ENCODE data around the gene LCA5. TPM values are rescaled to one million over a fixed set of nuclear protein-coding genes. Genes with fewer than 3 reads are reported as not detected.

LCA5 gene
- polyA plus RNA-seq, 3 donors from 2014 or later = not detected

- no peaks in the 10 kb centered on the region for H3K4me1 Mint-ChIP-seq
- DNase-seq = no peak
- H3K27me3 Mint-ChIP-seq (ENCODE audit: low read depth in 3 of 3) = peaks cover 0 to 1% (median 0%) of the 10 kb centered on the region in 3 donors
- peaks cover 0 to 8% (median 0%) of the 10 kb centered on the region in 6 donors for H3K9me3 Mint-ChIP-seq
- no peak overlapping the region for H3K4me3 Mint-ChIP-seq
- H3K36me3 Mint-ChIP-seq = no peaks in the 10 kb centered on the region
- H3K27ac Mint-ChIP-seq = no peak overlapping the region
These were observed 14.6 kb downstream of the LCA5 start for GRCh38 chr6:79522609-79523008.

GRCh38 chr6:79520534-79520933 is 16.7 kb downstream of the LCA5 start:
- Mint-ChIP-seq H3K27me3 (ENCODE audit: low read depth in 3 of 3) (peaks cover 0 to 1% (median 0%) of the 10 kb centered on the region in 3 donors), H3K4me3 (no peak overlapping the region), H3K4me1 (no peaks in the 10 kb centered on the region), H3K27ac (no peak overlapping the region), H3K36me3 (no peaks in the 10 kb centered on the region), H3K9me3 (peaks cover 0 to 5% (median 0%) of the 10 kb centered on the region in 6 donors)
- no peak for DNase-seq

GRCh38 chr6:79518842-79519241 is 18.4 kb downstream of the LCA5 start:
- H3K36me3 Mint-ChIP-seq = no peaks in the 10 kb centered on the region
- no peak overlapping the region for H3K27ac Mint-ChIP-seq
- H3K4me3 Mint-ChIP-seq = no peak overlapping the region
- no peaks in the 10 kb centered on the region for H3K4me1 Mint-ChIP-seq
- H3K27me3 Mint-ChIP-seq (ENCODE audit: low read depth in 3 of 3) = peaks cover 0 to 1% (median 0%) of the 10 kb centered on the region in 3 donors
- H3K9me3 Mint-ChIP-seq = peaks cover 0 to 1% (median 0%) of the 10 kb centered on the region in 6 donors
- no peak for DNase-seq

- no peak for DNase-seq
- no peak overlapping the region for H3K27ac Mint-ChIP-seq
These were observed 21.8 kb downstream of the LCA5 start for GRCh38 chr6:79515436-79515835.

GRCh38 chr6:79513111-79513510 is 24.1 kb downstream of the LCA5 start:
- Mint-ChIP-seq H3K27ac (no peak overlapping the region), H3K36me3 (no peaks in the 10 kb centered on the region), H3K9me3 (peaks cover 0 to 2% (median 0%) of the 10 kb centered on the region in 6 donors), H3K4me3 (no peak overlapping the region), H3K4me1 (no peaks in the 10 kb centered on the region), H3K27me3 (ENCODE audit: low read depth in 3 of 3) (peaks cover 0 to 2% (median 0%) of the 10 kb centered on the region in 3 donors)
- DNase-seq = no peak

More at GRCh38 chr6:79515436-79515835, 21.8 kb downstream of the LCA5 start:
- no peaks in the 10 kb centered on the region for H3K4me1 Mint-ChIP-seq
- H3K36me3 Mint-ChIP-seq = no peaks in the 10 kb centered on the region
- H3K4me3 Mint-ChIP-seq = no peak overlapping the region
- H3K9me3 Mint-ChIP-seq = peaks cover 0 to 2% (median 0%) of the 10 kb centered on the region in 6 donors
- peaks cover 0 to 2% (median 1%) of the 10 kb centered on the region in 3 donors for H3K27me3 Mint-ChIP-seq (ENCODE audit: low read depth in 3 of 3)

- Mint-ChIP-seq H3K27me3 (ENCODE audit: low read depth in 3 of 3) (peaks cover 0 to 2% (median 0%) of the 10 kb centered on the region in 3 donors), H3K4me3 (no peak overlapping the region), H3K27ac (no peak overlapping the region), H3K4me1 (no peaks in the 10 kb centered on the region), H3K36me3 (no peaks in the 10 kb centered on the region), H3K9me3 (peaks cover 0 to 2% (median 0%) of the 10 kb centered on the region in 6 donors)
- DNase-seq = no peak
These were observed 25.2 kb downstream of the LCA5 start for GRCh38 chr6:79512014-79512413.

- Mint-ChIP-seq H3K4me1 (no peaks in the 10 kb centered on the region), H3K27me3 (ENCODE audit: low read depth in 3 of 3) (peaks cover 0 to 2% (median 0%) of the 10 kb centered on the region in 3 donors), H3K4me3 (no peak overlapping the region), H3K9me3 (peaks cover 0 to 2% (median 0%) of the 10 kb centered on the region in 6 donors), H3K27ac (no peak overlapping the region), H3K36me3 (no peaks in the 10 kb centered on the region)
- DNase-seq = no peak
These were observed 26.5 kb downstream of the LCA5 start for GRCh38 chr6:79510707-79511106.

- Mint-ChIP-seq H3K36me3 (no peaks in the 10 kb centered on the region), H3K9me3 (peaks cover 0 to 4% (median 0%) of the 10 kb centered on the region in 6 donors), H3K4me1 (no peaks in the 10 kb centered on the region), H3K4me3 (no peak overlapping the region), H3K27ac (no peak overlapping the region), H3K27me3 (ENCODE audit: low read depth in 3 of 3) (no peaks in the 10 kb centered on the region)
- no peak for DNase-seq
These were observed 31.0 kb downstream of the LCA5 start for GRCh38 chr6:79506251-79506650.

- H3K4me3 Mint-ChIP-seq = no peak overlapping the region
- H3K27me3 Mint-ChIP-seq (ENCODE audit: low read depth in 3 of 3) = no peaks in the 10 kb centered on the region
- DNase-seq = no peak
These were observed 32.9 kb downstream of the LCA5 start for GRCh38 chr6:79504372-79504771.

GRCh38 chr6:79498842-79499241 is 38.4 kb downstream of the LCA5 start:
- Mint-ChIP-seq H3K9me3 (peaks cover 0 to 6% (median 2%) of the 10 kb centered on the region in 6 donors), H3K4me3 (no peak overlapping the region), H3K27ac (no peak overlapping the region), H3K4me1 (no peaks in the 10 kb centered on the region), H3K36me3 (no peaks in the 10 kb centered on the region), H3K27me3 (ENCODE audit: low read depth in 3 of 3) (peaks cover 0 to 2% (median 0%) of the 10 kb centered on the region in 3 donors)
- DNase-seq = no peak

More at GRCh38 chr6:79504372-79504771, 32.9 kb downstream of the LCA5 start:
- no peaks in the 10 kb centered on the region for H3K36me3 Mint-ChIP-seq
- H3K27ac Mint-ChIP-seq = no peak overlapping the region
- no peaks in the 10 kb centered on the region for H3K4me1 Mint-ChIP-seq
- peaks cover 0 to 4% (median 0%) of the 10 kb centered on the region in 6 donors for H3K9me3 Mint-ChIP-seq

GRCh38 chr6:79495246-79495645 is 42.0 kb downstream of the LCA5 start:
- H3K9me3 Mint-ChIP-seq = peaks cover 0 to 7% (median 2%) of the 10 kb centered on the region in 6 donors
- no peaks in the 10 kb centered on the region for H3K4me1 Mint-ChIP-seq
- DNase-seq = no peak
- H3K4me3 Mint-ChIP-seq = no peak overlapping the region
- H3K27ac Mint-ChIP-seq = no peak overlapping the region
- H3K36me3 Mint-ChIP-seq = no peaks in the 10 kb centered on the region
- H3K27me3 Mint-ChIP-seq (ENCODE audit: low read depth in 3 of 3) = peaks cover 0 to 3% (median 3%) of the 10 kb centered on the region in 3 donors

GRCh38 chr6:79494841-79495240 is 42.4 kb downstream of the LCA5 start:
- H3K4me1 Mint-ChIP-seq = no peaks in the 10 kb centered on the region
- H3K36me3 Mint-ChIP-seq = no peaks in the 10 kb centered on the region
- DNase-seq = no peak
- peaks cover 0 to 3% (median 3%) of the 10 kb centered on the region in 3 donors for H3K27me3 Mint-ChIP-seq (ENCODE audit: low read depth in 3 of 3)
- H3K9me3 Mint-ChIP-seq = peaks cover 0 to 7% (median 2%) of the 10 kb centered on the region in 6 donors
- H3K4me3 Mint-ChIP-seq = no peak overlapping the region
- no peak overlapping the region for H3K27ac Mint-ChIP-seq

GRCh38 chr6:79470728-79471127 is 66.5 kb downstream of the LCA5 start:
- peaks cover 0 to 2% (median 0%) of the 10 kb centered on the region in 3 donors for H3K27me3 Mint-ChIP-seq (ENCODE audit: low read depth in 3 of 3)
- DNase-seq = no peak
- no peaks in the 10 kb centered on the region for H3K4me1 Mint-ChIP-seq
- no peak overlapping the region for H3K27ac Mint-ChIP-seq
- H3K36me3 Mint-ChIP-seq = no peaks in the 10 kb centered on the region
- peaks cover 0 to 4% (median 0%) of the 10 kb centered on the region in 6 donors for H3K9me3 Mint-ChIP-seq
- H3K4me3 Mint-ChIP-seq = no peak overlapping the region

GRCh38 chr6:79469376-79470246 is 67.6 kb downstream of the LCA5 start:
- Mint-ChIP-seq H3K27ac (no peak overlapping the region), H3K4me1 (no peaks in the 10 kb centered on the region), H3K36me3 (no peaks in the 10 kb centered on the region), H3K4me3 (no peak overlapping the region), H3K27me3 (ENCODE audit: low read depth in 3 of 3) (peaks cover 0 to 2% (median 0%) of the 10 kb centered on the region in 3 donors), H3K9me3 (peaks cover 0 to 4% (median 0%) of the 10 kb centered on the region in 6 donors)
- DNase-seq = no peak
